GM04503 (cell line): ENCODE measurements around the gene FIBP.
A peak's percentile ranks its signal among the peaks of the same experiment; 100 is the strongest.
"Not testable (repeated sequence)": the region's sequence is repeated elsewhere in the genome, so short reads cannot be mapped to it uniquely, and the experiment has no call there.

Experiments used
- DNase-seq: peaks from one replicate; pipeline ENCODE4 v3.0.0-alpha.2; 2012; ENCODE audit warnings: low read depth

FIBP gene

GRCh38 chr11:65859095-65859811 is 29.0 kb downstream of the FIBP start:
- peak; percentile 71 for DNase-seq

- DNase-seq = no peak
These were observed 29.6 kb downstream of the FIBP start for GRCh38 chr11:65858681-65859087.

DNA sequence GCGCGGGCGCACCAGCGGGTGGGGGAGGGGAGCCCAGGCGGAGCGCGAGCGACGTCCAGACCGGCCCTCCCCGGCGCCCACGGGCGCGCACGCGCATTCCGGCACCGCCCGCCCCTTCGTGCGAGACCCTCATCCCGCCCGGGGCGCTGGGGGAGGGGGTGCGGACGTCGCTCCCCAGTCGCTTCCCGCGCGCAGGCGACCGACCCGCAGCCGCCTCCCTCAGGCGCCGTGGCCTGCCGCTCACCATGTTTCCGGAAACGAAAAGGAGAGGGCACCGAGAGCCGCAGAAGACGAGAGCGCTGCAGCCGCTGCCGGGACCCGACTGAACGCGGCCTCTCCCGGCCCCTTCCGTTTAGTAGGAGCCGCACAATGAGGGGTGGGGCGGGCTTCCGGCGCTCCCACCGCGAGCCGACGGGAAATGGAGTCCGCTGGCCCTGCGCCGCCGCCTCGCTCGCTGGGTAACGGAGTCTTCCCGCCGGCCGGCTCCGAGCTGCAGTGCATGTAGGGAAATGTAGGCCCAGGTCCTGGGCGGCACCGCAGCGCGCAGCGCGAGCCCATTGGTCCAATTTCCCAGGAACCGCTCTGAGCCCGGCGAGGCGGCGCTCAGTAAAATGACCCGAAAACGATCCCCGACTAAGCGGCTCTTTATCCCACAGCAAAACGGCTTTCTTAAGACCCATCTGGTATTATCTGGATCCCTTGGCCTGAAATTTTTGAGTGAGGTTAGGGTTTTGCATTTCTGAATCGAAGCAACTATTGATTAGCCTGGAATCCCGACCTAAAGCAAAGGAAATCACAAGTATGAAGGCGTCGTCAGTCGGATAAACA is 30.2 kb downstream of the FIBP start, which contains the start of gene CFL1:
Gene CFL1, minus strand, starts transcription at position 328 of the 828 bp plus-strand sequence. Its CDS starts 81 bp downstream, at position 247.
- DNase-seq = peak; percentile 84

- DNase-seq = no peak
These were observed 30.8 kb downstream of the FIBP start for GRCh38 chr11:65857500-65857852.

- no peak for DNase-seq
These were observed 31.4 kb downstream of the FIBP start for GRCh38 chr11:65856689-65857499.

DNA sequence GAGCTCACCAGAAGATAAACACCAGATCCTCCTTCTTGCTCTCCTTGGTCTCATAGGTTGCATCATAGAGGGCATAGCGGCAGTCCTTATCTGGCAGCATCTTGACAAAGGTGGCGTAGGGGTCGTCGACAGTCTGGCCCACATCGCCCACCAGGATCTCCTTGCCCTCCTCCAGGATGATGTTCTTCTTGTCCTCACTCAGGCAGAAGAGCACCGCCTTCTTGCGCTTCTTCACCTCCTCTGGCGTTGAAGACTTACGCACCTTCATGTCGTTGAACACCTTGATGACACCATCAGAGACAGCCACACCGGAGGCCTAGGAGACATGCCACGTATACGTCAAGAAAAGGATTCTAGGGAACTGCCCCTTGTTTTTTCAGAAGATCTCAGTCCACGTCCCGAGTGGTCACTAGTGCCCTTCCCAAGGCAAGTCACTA is 32.3 kb downstream of the FIBP start:
- no peak for DNase-seq

GRCh38 chr11:65854852-65855837 is 33.1 kb downstream of the FIBP start:
- DNase-seq = no peak

- no peak for DNase-seq
These were observed 34.1 kb downstream of the FIBP start for GRCh38 chr11:65854161-65854592.

- DNase-seq = no peak
These were observed 34.9 kb downstream of the FIBP start for GRCh38 chr11:65853246-65853979.

GRCh38 chr11:65852508-65853245 is 35.6 kb downstream of the FIBP start:
- DNase-seq = no peak

GRCh38 chr11:65851811-65852507 is 36.3 kb downstream of the FIBP start:
- DNase-seq = no peak

GRCh38 chr11:65851083-65851579 is 37.1 kb downstream of the FIBP start:
- no peak for DNase-seq

DNA sequence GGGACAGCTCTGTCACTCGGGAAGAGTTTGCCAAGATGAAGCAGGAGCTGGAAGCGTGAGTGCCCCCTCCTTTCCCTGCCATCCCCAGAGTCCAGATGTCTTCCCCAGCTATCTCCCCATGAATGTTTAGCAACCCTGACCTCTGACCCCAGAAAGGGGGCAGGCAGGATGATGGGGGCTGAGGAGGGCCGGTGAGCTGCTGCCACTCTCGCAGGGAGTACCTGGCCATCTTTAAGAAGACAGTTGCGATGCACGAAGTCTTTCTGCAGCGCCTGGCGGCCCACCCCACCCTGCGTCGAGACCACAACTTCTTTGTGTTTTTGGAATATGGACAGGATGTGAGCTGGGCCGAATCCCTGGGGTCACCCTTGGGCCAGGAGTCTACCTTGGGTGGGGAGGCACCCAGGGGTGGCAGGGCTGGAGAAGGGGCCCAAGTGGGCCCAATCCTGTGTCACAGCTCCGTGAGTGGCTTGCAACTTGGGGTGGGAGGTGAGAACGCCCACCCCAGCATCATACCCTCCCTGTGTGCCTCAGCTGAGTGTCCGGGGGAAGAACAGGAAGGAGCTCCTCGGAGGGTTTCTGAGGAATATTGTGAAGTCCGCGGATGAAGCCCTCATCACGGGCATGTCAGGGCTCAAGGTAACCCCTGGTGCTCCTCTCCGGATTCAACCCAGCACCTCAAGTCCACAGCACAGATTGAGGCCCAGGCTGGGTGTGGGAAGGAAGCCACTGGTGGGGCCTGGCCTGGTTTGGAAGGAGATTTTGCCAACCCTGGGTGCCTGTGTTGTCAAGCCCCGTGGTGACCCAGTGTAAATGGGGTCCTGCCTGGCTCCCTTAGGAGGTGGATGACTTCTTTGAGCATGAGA is 37.8 kb downstream of the FIBP start:
- no peak for DNase-seq

DNA sequence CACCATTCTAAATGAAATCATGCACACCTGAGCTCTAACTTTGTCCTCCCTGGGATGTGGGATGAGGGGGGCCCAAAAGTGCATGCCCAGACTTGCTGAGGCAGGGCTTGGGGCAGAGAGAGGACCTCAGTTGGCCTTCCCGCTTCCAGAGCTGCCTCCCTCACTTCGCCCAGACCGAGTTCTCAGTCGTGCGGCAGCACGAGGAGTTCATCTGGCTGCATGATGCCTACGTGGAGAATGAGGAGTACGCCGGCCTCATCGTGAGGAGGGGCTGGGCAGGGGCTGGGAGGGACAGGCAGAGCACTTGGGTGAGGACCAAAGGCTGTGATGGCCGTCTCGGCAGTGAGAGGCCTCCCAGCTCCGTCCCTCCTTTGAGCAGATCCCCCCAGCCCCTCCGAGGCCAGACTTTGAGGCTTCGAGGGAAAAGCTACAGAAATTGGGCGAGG is 38.5 kb downstream of the FIBP start:
- DNase-seq = no peak

DNA sequence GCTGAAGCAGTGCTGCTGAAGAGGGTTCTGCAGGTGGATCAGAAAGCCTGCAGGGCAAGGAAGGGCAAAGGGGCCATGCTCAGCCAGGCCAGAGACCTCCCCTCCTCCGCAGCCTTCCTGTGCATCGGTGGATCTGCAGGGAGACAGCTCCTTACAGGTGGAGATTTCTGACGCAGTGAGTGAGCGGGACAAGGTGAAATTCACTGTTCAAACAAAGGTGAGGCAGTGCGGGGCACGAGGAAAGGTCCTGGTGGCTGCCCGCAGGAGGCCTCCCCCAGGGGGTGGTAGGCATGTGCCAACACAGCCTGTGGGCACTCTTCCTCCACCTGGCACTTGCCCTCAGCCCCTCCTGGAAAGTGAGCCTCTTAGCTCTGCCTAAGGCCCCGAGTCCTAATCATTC is 38.9 kb downstream of the FIBP start:
- DNase-seq = no peak

DNA sequence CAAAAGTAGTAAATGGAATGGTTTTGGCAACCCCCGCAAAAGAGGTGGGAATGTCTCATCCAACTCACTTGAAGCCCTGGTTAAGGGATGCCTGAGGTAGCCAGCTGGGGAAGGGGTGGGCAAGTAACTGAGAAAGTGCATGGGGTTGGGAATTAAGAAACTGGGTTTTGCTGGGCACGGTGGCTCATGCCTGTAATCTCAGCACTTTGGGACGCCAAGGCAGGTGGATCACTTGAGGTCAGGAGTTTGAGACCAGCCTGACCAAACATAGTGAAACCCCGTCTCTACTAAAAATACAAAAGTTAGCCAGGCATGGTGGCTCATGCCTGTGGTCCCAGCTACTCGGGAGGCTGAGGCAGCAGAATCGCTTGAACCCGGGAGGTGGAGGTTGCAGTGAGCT is 39.6 kb downstream of the FIBP start:
- DNase-seq = not testable (repeated sequence)

DNA sequence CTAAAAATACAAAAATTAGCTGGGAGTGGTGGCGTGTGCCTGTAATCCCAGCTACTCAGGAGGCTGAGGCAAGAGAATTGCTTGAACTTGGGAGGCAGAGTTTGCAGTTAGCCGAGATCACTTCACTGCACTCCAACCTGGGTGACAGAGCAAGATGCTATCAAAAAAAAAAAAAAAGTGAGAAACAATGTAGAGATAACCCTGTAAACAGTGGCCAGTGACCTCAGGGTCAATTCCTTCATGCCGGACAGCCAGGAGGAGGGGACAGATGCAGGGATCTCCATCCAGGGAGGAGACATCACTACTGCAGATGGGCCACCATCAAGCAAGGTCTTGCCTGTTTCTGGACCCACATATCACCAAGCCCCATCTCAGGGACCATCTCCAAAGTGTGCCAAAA is 40.5 kb downstream of the FIBP start:
- DNase-seq = no peak
